ENCODE measurements around the gene TMEM132D. TPM values are rescaled to one million over a fixed set of nuclear protein-coding genes. Genes with fewer than 3 reads are reported as not detected.

The TMEM132D gene
- total RNA-seq, 4 donors from 2014 or later, result 0.17 TPM; not detected in 3

- H3K36me3 ChIP-seq, result no peaks in the 10 kb centered on the region
- H3K4me1 ChIP-seq, result no peaks in the 10 kb centered on the region
- DNase-seq (ENCODE audit: extremely low spot score), result no peak
- intact Hi-C loops (cut with DNase I), result no loop called here
- no peak overlapping the region for H3K27ac ChIP-seq (replicated peaks in 1 of 4)
- TF ChIP-seq POLR2AphosphoS5 (IDR thresholded peaks at IDR 0.05), result no peak
- TF ChIP-seq CTCF (IDR thresholded peaks at IDR 0.05), result no peak
- TF ChIP-seq POLR2A (IDR thresholded peaks at IDR 0.05; ENCODE audit: low read depth), result no peak
- no peak for TF ChIP-seq EP300 (IDR thresholded peaks at IDR 0.05)
- H3K9me3 ChIP-seq, result no peaks in the 10 kb centered on the region
- H3K4me3 ChIP-seq, result no peak overlapping the region
- H3K27me3 ChIP-seq, result peaks cover 0 to 6% (median 0%) of the 10 kb centered on the region in 4 donors
- WGBS, result 95% methylated on average over 5 of the region's 5 CpGs
Measured at GRCh38 chr12:129279771-129280170, 624.1 kb downstream of the TMEM132D start.

- Histone ChIP-seq H3K9me3 (no peaks in the 10 kb centered on the region), H3K4me3 (no peak overlapping the region), H3K4me1 (no peaks in the 10 kb centered on the region), H3K27me3 (no peaks in the 10 kb centered on the region), H3K36me3 (no peaks in the 10 kb centered on the region), H3K27ac (replicated peaks in 1 of 4) (no peak overlapping the region)
- intact Hi-C loops (cut with DNase I), result no loop called here
- 40% methylated on average over 9 of the region's 9 CpGs for WGBS
- TF ChIP-seq CTCF (IDR thresholded peaks at IDR 0.05) (no peak), POLR2AphosphoS5 (IDR thresholded peaks at IDR 0.05) (no peak), EP300 (IDR thresholded peaks at IDR 0.05) (no peak), POLR2A (IDR thresholded peaks at IDR 0.05; ENCODE audit: low read depth) (no peak)
- DNase-seq (ENCODE audit: extremely low spot score), result no peak
Measured at GRCh38 chr12:129276361-129277060, 627.3 kb downstream of the TMEM132D start.

GRCh38 chr12:129269756-129270495, 633.9 kb downstream of the TMEM132D start:
- Histone ChIP-seq H3K4me3 (no peak overlapping the region), H3K4me1 (no peaks in the 10 kb centered on the region), H3K27me3 (no peaks in the 10 kb centered on the region), H3K36me3 (no peaks in the 10 kb centered on the region), H3K9me3 (peaks cover 0 to 9% (median 0%) of the 10 kb centered on the region in 4 donors), H3K27ac (replicated peaks in 1 of 4) (no peak overlapping the region)
- 69% methylated on average over 16 of the region's 16 CpGs for WGBS
- intact Hi-C loops (cut with DNase I), result no loop called here
- DNase-seq (ENCODE audit: extremely low spot score), result no peak
- TF ChIP-seq POLR2AphosphoS5 (IDR thresholded peaks at IDR 0.05) (no peak), POLR2A (IDR thresholded peaks at IDR 0.05; ENCODE audit: low read depth) (no peak)

GRCh38 chr12:129258781-129259318, 645.0 kb downstream of the TMEM132D start:
- DNase-seq (ENCODE audit: extremely low spot score), result peak; percentile 80
- Histone ChIP-seq H3K27me3 (no peaks in the 10 kb centered on the region), H3K27ac (replicated peaks in 1 of 4) (no peak overlapping the region), H3K36me3 (no peaks in the 10 kb centered on the region), H3K4me3 (no peak overlapping the region), H3K4me1 (no peaks in the 10 kb centered on the region), H3K9me3 (peaks cover 0 to 1% (median 0%) of the 10 kb centered on the region in 4 donors)
- intact Hi-C loops (cut with DNase I), result no loop called here
- no peak for TF ChIP-seq POLR2AphosphoS5 (IDR thresholded peaks at IDR 0.05)
- no peak for TF ChIP-seq POLR2A (IDR thresholded peaks at IDR 0.05; ENCODE audit: low read depth)
- TF ChIP-seq EP300 (IDR thresholded peaks at IDR 0.05), result no peak
- TF ChIP-seq CTCF (IDR thresholded peaks at IDR 0.05), result no peak
- WGBS, result 81% methylated on average over 5 of the region's 5 CpGs

GRCh38 chr12:129257524-129257923, 646.3 kb downstream of the TMEM132D start:
- intact Hi-C loops (cut with DNase I), result no loop called here
- Histone ChIP-seq H3K27me3 (no peaks in the 10 kb centered on the region), H3K27ac (replicated peaks in 1 of 4) (no peak overlapping the region), H3K4me1 (no peaks in the 10 kb centered on the region), H3K4me3 (no peak overlapping the region), H3K36me3 (no peaks in the 10 kb centered on the region), H3K9me3 (no peaks in the 10 kb centered on the region)
- no peak for TF ChIP-seq POLR2A (IDR thresholded peaks at IDR 0.05; ENCODE audit: low read depth)
- no peak for TF ChIP-seq CTCF (IDR thresholded peaks at IDR 0.05)
- no peak for TF ChIP-seq EP300 (IDR thresholded peaks at IDR 0.05)
- no peak for TF ChIP-seq POLR2AphosphoS5 (IDR thresholded peaks at IDR 0.05)
- WGBS, result 82% methylated on average over 3 of the region's 3 CpGs
- peak; percentile 83 for DNase-seq (ENCODE audit: extremely low spot score)
